NCI-H146 treated with DMSO at 0.1 percent for 48 hours (cell line): ENCODE measurements around the gene NUMA1.
A peak's percentile ranks its signal among the peaks of the same experiment; 100 is the strongest.

Source experiments
- DNase-seq: peaks from one replicate; lab custom pipeline; 2025; ENCODE audit not compliant: unreplicated experiment; lab: John Stamatoyannopoulos, UW

Gene NUMA1

GRCh38 chr11:72066855-72067254 lies 13.5 kb downstream of the NUMA1 start:
- no peak for DNase-seq

GRCh38 chr11:72061739-72062396 lies 18.5 kb downstream of the NUMA1 start:
- DNase-seq, result no peak

- DNase-seq, result no peak
Observed at GRCh38 chr11:72058416-72059034, 21.8 kb downstream of the NUMA1 start.

- DNase-seq, result no peak
Observed at GRCh38 chr11:72048766-72049460, 31.4 kb downstream of the NUMA1 start.

GRCh38 chr11:72045849-72046248 lies 34.5 kb downstream of the NUMA1 start:
- no peak for DNase-seq

- no peak for DNase-seq
Observed at GRCh38 chr11:72042064-72042745, 38.1 kb downstream of the NUMA1 start.

GRCh38 chr11:72041364-72042063 lies 38.8 kb downstream of the NUMA1 start:
- peak; percentile 27 for DNase-seq

- peak; percentile 86 for DNase-seq
Observed at GRCh38 chr11:72040491-72041363, 39.6 kb downstream of the NUMA1 start.

- no peak for DNase-seq
Observed at GRCh38 chr11:72039856-72040401, 40.4 kb downstream of the NUMA1 start.

- DNase-seq, result no peak
Observed at GRCh38 chr11:72039031-72039855, 41.1 kb downstream of the NUMA1 start.

GRCh38 chr11:72038491-72038890 lies 41.9 kb downstream of the NUMA1 start:
- no peak for DNase-seq

- DNase-seq, result peak; percentile 8
Observed at GRCh38 chr11:72037554-72038311, 42.6 kb downstream of the NUMA1 start.

GRCh38 chr11:72036687-72037086 lies 43.7 kb downstream of the NUMA1 start:
- DNase-seq, result no peak

GRCh38 chr11:72030472-72031045 lies 49.8 kb downstream of the NUMA1 start:
- no peak for DNase-seq

GRCh38 chr11:72026090-72026489 lies 54.3 kb downstream of the NUMA1 start:
- no peak for DNase-seq

- no peak for DNase-seq
Observed at GRCh38 chr11:72024069-72024754, 56.1 kb downstream of the NUMA1 start.

GRCh38 chr11:72023335-72023734 lies 57.0 kb downstream of the NUMA1 start:
- DNase-seq, result no peak
